AG04450 (cell line): ENCODE results near the gene OSR1. TPM values are rescaled to one million over a fixed set of nuclear protein-coding genes. Genes with fewer than 3 reads are reported as not detected.
A peak's percentile ranks its signal among the peaks of the same experiment; 100 is the strongest.

Experiments used
- CTCF ChIA-PET: fragments of 300-600, 350-600 bp; formaldehyde crosslinking; extraction: SDS; loops from one replicate; lab custom pipeline; 2022; ENCODE audit warnings: antibody characterized with exemption, inconsistent platforms; lab: Charles Lee
- POLR2A ChIA-PET: fragments of 350-600 bp; formaldehyde crosslinking; extraction: SDS; loops from one replicate; lab custom pipeline; 2021; ENCODE audit warnings: antibody characterized with exemption, inconsistent platforms; lab: Yijun Ruan, JAX
- DNase-seq: peaks from one replicate; pipeline ENCODE4 v3.0.0-alpha.2; 2011; ENCODE audit warnings: low read depth, low spot score
- H3K27ac ChIP-seq: one replicate; pipeline ENCODE4 v1.5.1; 2012; ENCODE audit warnings: low read depth, low read length, control low read depth
- H3K27me3 ChIP-seq: one replicate; pipeline ENCODE4 v1.6.0; 2012; ENCODE audit warnings: low read length; ENCODE audit not compliant: control insufficient read depth, insufficient read depth
- H3K4me3 ChIP-seq: 2 replicates; pipeline ENCODE4 v1.5.1; 2011; ENCODE audit warnings: mild to moderate bottlenecking, low read depth, low read length, control low read depth
- H3K9me3 ChIP-seq: 2 replicates; pipeline ENCODE4 v1.5.1; 2012; ENCODE audit warnings: low read length; ENCODE audit not compliant: control insufficient read depth, insufficient read depth
- polyA plus RNA-seq: library from polyadenylated mRNA; depleted of rRNA; stranded (reverse); fragments of >200 nt; gene quantifications from 2 replicates; pipeline ENCODE4 v1.2.3, GENCODE V29; 2011
- TF ChIP-seq, protein P1 (sequence below): IDR thresholded peaks from 2 replicates; pipeline ENCODE4 v1.5.1; 2011; ENCODE audit warnings: low read depth, low read length, control low read depth, inconsistent platforms

OSR1 gene
- polyA plus RNA-seq, 1 experiment, result 14.0 TPM

DNA sequence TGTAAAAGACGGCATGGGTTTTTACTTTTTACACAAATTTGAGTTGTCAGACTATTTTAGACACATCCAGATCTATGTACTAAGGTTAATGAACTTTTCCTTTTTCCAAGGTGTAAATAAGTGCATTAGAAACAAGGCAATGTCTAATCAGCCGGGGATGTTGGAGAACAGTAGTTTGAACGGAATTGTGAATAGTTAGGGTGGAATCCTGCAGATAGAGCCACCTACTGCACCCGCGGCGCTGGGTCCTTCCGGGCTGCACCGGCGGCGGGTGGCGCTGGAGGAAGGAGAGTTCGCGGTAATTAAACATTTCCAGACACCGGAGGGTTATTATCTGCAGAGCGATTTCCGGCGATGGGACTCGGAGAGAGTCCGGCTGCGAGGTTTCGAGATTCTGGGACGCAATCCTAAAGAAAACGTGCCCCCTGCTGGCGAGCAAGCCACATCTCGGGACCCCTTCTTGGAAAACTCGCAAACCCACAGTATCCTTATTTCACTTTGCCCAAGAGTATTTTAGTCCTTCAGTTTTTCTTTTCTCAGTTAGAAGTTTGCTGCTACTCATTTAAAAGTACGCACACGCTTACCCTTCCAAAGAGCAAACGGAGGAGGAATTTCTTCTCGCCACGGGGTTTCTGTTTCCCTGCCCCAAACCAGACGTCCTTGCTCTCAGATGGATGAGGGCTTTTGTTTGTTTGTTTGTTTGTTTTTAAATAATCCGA lies 4.5 kb upstream of the OSR1 start:
- peak overlapping the region; percentile 47 for H3K27ac ChIP-seq
- POLR2A ChIA-PET, result no interaction called here
- H3K27me3 ChIP-seq, result peaks cover 6% of the 10 kb centered on the region
- H3K4me3 ChIP-seq, result peak overlapping the region; percentile 76
- DNase-seq, result peak; percentile 69
- CTCF ChIA-PET, result interaction anchor here (0.5 to 3.0 kb wide), 5 partner anchors 437 to 844 kb away, joined by 3 to 9 read pairs (median 3); no protein-coding TSS in a partner anchor
- H3K9me3 ChIP-seq, result peaks cover 6% of the 10 kb centered on the region; the same call in 1 of the 2 replicates
- TF ChIP-seq, protein P1, sequence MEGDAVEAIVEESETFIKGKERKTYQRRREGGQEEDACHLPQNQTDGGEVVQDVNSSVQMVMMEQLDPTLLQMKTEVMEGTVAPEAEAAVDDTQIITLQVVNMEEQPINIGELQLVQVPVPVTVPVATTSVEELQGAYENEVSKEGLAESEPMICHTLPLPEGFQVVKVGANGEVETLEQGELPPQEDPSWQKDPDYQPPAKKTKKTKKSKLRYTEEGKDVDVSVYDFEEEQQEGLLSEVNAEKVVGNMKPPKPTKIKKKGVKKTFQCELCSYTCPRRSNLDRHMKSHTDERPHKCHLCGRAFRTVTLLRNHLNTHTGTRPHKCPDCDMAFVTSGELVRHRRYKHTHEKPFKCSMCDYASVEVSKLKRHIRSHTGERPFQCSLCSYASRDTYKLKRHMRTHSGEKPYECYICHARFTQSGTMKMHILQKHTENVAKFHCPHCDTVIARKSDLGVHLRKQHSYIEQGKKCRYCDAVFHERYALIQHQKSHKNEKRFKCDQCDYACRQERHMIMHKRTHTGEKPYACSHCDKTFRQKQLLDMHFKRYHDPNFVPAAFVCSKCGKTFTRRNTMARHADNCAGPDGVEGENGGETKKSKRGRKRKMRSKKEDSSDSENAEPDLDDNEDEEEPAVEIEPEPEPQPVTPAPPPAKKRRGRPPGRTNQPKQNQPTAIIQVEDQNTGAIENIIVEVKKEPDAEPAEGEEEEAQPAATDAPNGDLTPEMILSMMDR, result peak; percentile 85

DNA sequence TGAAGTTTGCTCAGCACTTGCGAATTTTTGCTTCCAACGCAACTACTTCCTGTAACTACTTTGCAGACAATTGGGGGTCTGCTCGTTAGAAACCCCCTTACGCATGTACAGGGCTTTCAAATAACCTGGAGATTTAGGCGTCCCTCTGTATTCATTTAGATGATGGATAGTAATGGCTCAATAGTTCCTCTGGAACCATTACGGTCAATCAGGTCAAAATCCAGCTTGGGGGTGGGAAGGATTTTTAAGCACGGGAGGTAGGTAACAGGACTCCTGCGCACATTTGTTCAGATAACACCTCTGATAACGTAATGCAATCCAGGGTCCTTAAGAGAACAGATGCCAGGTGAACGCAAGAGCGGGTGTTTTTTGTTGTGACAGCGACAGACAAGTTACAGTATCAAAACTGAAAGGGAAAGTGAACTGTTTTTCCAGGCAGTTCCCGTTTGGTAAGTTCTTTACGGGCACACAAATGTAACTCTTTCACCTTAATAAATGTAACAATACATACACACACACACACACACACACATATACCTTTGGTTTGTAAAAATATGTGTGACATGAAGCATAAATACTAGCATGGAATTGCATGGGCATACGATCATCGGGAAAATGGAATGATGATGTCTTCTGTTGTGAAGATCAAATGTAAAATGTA lies 3.8 kb upstream of the OSR1 start:
- POLR2A ChIA-PET, result interaction anchor here (0.7 kb wide), 2 partner anchors 221 to 620 kb away, joined by 3 to 8 read pairs; no protein-coding TSS in a partner anchor
- Histone ChIP-seq H3K27me3 (peaks cover 6% of the 10 kb centered on the region), H3K27ac (no peak overlapping the region), H3K4me3 (peak overlapping the region; percentile 76), H3K9me3 (peaks cover 6% of the 10 kb centered on the region; the same call in 1 of the 2 replicates)
- CTCF ChIA-PET, result interaction anchor here (0.6 to 3.0 kb wide), 3 partner anchors 184 to 844 kb away, joined by 3 to 9 read pairs (median 3); no protein-coding TSS in a partner anchor
- DNase-seq, result no peak
- TF ChIP-seq, protein P1, result no peak

DNA sequence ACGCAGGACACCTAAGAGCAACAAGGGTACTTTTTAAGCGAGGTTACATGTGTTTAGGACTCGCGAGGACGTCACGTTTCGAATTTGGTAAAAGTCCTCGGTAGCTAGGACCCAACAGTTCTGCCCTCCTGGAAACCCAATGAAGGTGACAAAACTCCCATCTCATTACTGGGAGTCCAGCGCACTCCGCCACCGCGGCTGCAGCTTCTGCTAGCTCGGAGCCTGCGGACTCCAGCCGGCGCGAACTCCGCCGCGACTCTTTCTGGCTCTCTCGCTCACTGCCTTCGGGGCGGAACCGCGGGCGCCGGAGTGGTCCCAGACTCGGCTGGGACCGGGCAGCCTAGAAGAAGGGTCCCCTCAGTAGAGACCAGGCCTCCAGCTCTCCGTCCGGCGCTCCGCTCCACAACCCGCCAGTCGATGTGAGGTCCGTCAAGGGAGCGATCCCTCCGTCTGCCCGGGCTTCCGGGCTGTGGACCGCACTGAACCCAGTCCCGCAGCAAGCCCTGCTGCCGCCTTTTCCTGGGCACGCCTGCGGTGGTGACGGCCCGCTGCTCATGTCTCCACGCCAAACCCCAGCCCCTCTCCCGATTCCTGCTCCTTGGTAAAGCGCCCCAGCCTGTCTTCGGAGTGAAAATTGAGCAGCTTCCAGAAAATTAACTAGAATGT lies 3.0 kb upstream of the OSR1 start:
- no peak for DNase-seq
- Histone ChIP-seq H3K27ac (no peak overlapping the region), H3K27me3 (peaks cover 6% of the 10 kb centered on the region), H3K9me3 (peaks cover 6% of the 10 kb centered on the region; the same call in 1 of the 2 replicates), H3K4me3 (peak overlapping the region; percentile 76)
- TF ChIP-seq, protein P1, result no peak
- ChIA-PET CTCF (interaction anchor here (0.6 to 4.2 kb wide), 6 partner anchors 183 to 843 kb away, joined by 3 to 20 read pairs (median 3); no protein-coding TSS in a partner anchor), POLR2A (interaction anchor here (0.7 kb wide), 2 partner anchors 221 to 619 kb away, joined by 3 to 8 read pairs; no protein-coding TSS in a partner anchor)

DNA sequence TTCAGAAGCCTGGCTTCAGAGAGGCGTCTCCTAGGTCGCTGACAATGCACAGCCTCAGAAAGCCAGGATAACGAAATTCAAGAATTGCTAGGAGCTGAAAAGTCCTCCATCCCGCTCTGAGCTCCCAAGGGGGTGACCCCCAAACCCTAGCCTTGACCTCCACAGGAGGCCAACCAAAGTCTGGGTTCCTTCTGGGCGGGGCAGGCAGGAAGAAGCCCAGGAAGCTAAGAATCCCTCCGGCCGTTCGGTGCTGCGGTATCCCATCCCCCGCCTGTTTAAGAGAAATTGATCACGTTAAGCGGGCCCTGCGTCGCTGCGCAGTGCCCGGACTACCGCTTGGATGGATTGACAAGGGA lies 2.5 kb upstream of the OSR1 start:
- ChIA-PET CTCF (interaction anchor here (0.9 to 4.2 kb wide), 4 partner anchors 388 to 842 kb away, joined by 3 to 20 read pairs (median 6); no protein-coding TSS in a partner anchor), POLR2A (no interaction called here)
- no peak for DNase-seq
- TF ChIP-seq, protein P1, result no peak
- Histone ChIP-seq H3K4me3 (no peak overlapping the region), H3K9me3 (peaks cover 6% of the 10 kb centered on the region; the same call in 1 of the 2 replicates), H3K27ac (no peak overlapping the region), H3K27me3 (peaks cover 5% of the 10 kb centered on the region)
